GM19240 (cell line): ENCODE results near the gene IL4.
A peak's percentile ranks its signal among the peaks of the same experiment; 100 is the strongest.

Source experiments
- DNase-seq: peaks from one replicate; pipeline ENCODE4 v3.0.0; 2011; ENCODE audit warnings: low spot score; ENCODE audit not compliant: insufficient read length

The IL4 gene

DNA sequence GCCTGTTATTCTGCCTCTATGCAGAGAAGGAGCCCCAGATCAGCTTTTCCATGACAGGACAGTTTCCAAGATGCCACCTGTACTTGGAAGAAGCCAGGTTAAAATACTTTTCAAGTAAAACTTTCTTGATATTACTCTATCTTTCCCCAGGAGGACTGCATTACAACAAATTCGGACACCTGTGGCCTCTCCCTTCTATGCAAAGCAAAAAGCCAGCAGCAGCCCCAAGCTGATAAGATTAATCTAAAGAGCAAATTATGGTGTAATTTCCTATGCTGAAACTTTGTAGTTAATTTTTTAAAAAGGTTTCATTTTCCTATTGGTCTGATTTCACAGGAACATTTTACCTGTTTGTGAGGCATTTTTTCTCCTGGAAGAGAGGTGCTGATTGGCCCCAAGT, 301 bp upstream of the IL4 start:
- no peak for DNase-seq

DNA sequence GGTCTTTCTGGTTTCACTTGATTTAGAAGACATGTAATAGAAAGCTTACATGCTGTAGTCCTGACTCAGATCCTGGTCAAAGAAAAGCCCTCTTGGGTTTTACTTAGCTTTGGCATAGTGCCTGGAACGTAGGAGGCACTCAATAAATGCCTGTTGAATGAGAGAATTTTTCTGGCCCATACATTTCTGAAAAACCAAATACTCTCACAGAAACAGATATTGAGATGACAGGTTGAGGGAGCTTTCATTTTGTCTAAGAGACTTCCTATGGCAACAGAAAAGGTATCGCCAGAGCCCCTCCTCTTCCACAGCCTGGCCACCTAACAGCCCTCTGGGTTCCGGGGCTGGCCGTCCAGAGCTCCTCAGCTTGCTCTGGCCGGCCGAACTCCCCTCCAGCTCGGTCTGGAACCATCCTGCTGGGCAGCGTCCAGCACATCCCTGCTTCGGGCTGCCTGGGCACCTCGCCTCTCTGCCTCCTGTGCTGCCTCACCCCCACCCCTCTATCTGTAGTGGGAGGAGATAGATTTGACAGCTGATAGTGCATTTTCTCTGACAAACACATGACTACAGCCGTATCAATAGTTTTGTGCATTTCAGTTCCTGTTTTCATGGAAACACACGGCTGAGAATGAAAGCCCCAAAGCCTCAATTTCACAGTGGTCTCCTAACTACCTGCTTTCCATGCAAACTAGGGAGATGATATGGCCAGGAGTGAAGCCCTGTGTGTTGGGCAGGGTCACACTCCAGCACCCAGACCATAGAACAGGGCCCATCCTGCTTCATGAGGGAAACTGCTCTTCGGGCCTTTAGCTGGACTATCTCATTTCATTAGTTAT, 1.1 kb downstream of the IL4 start:
- peak; percentile 69 for DNase-seq

GRCh38 chr5:132675936-132676689, 2.3 kb downstream of the IL4 start:
- DNase-seq = no peak

GRCh38 chr5:132677191-132677590, 3.4 kb downstream of the IL4 start:
- no peak for DNase-seq

DNA sequence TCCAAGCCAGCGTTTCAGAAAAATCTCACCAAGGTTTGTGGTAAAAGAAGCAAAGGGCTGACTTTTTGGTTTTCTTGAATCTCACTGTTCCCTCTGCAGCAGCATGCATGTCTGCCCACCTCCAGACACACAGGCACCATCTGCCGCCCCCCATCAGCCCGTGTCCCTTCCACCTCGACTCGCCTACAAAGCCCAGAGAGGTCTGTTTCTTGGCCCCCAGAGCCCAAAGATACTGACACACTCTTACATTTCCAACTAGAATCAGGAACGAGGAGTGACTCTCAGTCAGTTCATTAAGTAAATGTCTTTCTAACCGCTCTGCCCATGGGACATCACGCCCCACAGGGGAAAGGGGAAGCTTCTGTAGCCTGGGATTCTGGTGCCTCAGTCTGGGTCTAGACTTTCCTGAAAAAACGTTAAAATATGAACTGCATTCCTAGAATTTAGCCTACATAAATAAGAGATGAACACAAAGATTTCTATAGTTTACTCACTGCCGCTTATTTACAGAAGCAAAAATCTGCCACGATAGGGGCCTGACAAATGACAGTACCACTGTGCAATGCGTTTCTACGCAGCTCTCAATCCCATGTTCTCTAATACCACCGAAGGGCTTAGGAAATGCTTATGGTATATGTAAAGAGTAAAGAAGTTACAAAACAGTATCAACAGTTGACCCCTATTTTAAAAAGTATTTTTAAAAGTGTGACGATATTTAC, 4.1 kb downstream of the IL4 start:
- DNase-seq = no peak

- DNase-seq = no peak
These were observed 4.9 kb downstream of the IL4 start for GRCh38 chr5:132678735-132679134.

DNA sequence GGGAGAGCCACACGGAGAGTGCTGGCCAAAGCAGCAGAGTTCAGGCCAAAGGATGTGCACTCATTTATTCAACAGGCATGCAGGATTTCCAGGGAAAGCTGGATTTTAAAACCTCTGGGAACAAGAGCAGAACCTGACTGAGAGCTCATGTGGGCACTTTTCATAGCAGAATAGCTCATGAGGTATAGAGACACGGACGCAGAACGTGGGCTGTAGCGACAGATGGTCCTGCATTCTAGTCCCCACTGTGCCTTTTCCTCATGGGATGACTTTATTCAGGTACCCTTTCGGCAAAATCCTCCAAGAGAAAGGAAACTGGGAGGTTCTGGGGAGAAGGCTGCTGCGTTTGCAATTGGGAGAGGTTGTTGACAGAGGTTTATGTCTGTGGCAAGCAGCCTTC, 5.4 kb downstream of the IL4 start:
- DNase-seq = no peak

GRCh38 chr5:132679717-132680380, 6.1 kb downstream of the IL4 start:
- no peak for DNase-seq

DNA sequence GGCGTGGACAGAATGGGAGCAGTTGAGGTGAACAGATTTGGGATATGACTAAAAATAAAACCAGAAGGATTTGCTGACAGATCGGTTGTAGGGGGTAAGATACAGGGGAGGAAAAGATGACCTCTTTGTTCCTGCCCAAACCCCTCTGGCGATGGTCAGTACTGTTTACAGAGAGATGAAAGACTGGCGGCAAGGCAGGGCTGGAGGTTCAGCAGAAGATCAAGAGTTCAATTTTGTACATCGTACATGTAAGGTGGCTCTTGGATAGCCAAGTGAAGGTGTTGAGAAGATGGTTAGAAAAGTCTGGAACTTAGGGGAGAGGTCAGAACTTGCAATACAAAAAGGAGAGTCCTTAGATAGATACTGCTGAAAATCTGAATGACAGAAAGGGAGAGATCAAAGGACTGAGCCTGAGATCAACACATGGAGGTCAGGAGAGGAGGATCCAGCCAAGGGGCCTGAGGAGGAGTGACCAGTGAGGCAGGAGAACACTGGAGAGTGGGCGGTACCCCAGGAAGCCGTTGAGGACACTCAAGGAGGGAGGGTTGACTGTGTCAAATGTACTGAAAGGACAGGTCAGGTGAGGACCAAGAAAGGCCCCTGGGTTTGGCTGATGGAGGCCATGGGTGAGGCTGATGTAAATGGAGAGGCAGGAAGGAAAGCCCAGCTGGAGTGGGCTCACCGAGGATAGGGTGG, 7.1 kb downstream of the IL4 start:
- DNase-seq = no peak

GRCh38 chr5:132681476-132681831, 7.7 kb downstream of the IL4 start:
- no peak for DNase-seq

- no peak for DNase-seq
These were observed 8.2 kb downstream of the IL4 start for GRCh38 chr5:132681983-132682382.

DNA sequence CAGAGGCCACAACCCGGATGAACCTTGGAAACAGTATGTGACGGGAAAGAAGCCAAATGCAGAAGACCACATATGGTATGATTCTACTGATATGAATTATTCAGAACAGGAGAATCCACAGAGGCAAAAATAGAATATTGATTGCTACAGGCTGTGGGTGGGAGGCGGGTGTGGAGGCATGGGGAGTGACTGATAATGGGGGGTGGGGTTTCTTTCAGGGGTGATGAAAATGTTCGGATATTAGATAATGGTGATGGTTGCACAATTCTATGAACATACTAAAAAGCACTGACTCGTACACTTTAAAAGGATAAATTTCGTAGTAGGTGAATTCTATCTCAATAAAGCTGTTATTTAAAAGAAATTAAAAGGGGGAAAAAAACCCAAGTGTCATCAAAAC, 10.7 kb downstream of the IL4 start:
- DNase-seq = no peak

DNA sequence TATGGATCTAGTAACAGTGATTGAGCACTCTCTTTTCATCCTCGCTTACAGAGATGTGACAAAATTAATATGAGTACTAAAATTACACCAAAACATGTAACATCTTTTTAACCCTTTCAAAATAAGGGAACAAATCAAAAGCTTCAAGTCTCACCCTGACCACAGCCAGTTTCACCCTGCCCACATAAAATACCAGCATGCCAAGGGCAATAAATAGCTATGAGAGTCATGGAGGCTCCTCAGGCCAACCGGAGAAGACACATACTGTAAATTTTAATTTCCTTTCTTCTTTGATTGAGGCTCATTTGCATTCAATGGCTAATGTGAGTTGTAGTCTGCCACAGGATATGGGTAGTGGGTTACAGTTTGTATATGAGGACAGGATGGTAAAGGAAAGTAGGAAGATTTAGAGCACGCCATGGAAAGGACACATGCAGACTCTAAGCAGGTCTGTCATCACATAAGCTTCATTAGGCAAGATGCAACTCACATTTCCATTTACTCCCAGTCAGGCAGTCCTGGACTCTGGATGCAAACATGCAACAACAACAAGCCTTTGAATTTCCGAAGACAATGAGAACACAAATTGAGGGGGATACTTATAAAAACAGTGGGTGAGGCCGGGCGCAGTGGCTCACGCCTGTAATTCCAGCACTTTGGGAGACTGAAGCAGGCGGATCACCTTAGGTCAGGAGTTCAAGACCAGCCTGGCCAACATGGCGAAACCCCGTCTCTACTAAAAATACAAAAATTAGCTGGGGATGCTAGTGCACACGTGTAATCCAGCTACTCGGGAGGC, 11.3 kb downstream of the IL4 start:
- no peak for DNase-seq

DNA sequence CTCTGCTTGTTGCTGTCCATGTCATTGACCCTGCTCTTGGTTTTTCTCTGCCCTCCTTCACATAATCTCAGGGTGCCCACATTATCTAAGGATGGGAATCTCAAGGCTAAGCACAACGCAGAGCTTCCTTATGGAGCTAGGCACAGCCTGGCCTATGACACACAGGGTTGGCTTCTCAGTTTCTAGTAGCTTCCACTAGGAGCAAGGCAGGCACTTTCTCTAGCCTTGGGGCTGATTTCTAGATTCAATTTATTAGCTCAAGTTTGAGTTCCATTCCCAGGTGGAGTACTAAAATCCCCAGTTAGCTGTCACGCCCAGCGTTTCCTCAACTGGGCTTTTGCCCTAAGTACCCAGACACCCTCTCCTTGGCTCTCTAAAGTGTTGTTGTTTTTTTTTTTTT, 12.4 kb downstream of the IL4 start:
- no peak for DNase-seq

DNA sequence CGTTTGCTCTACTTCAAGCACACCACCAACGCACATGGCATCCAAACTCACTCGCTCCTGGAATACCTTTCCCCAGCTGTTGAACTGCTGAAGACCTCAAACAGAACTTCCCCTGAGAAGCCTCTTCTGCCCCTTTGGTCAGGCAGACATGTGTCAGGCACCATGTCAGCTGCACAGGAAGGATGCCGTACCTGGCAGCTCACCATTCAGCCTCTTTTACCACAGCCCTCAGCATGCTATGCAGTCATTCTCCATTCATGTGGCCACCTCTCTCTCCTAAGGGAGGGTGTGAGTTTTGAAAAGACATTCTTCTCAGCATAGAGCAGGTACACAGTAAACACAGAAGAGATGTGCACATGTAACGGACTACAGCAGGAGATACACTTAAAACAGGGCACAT, 14.2 kb downstream of the IL4 start:
- no peak for DNase-seq

DNA sequence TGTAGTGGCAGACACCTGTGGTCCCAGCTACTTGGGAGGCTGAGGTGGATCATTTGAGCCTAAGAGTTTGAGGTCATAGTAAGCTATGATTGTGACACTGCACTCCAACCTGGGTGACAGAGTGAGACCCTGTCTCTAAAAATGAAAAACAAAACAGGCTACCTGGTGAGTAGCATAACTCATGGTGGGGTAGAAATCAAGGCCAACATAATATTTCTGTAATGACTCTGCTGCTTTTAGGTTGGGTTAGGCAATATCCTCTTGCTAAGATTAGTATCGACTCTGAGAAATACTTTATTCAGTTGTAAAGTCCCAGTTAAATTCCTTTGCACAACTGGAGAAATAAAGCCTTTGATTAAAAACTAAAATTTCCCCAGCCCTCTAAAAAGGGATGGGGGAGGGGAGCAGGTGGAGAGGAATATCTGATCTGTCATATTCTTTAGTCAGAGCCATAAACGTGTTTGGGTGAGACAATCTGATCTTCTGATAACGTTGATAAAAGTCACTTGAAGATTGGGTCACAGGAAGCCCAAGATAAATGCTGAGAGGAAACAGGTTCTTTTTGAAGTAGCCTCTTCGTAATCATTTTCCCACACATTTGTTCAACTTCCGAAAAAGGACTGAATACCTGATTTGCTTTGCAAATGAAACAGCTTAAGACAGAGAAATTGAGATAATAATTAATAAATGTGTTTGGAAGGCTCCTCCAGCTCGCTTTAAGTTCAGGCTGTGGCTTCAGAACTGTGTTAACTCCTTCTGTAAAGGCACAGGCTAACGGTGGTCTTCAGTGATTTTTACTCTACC, 14.9 kb downstream of the IL4 start:
- no peak for DNase-seq

GRCh38 chr5:132689513-132689912, 15.7 kb downstream of the IL4 start:
- no peak for DNase-seq

DNA sequence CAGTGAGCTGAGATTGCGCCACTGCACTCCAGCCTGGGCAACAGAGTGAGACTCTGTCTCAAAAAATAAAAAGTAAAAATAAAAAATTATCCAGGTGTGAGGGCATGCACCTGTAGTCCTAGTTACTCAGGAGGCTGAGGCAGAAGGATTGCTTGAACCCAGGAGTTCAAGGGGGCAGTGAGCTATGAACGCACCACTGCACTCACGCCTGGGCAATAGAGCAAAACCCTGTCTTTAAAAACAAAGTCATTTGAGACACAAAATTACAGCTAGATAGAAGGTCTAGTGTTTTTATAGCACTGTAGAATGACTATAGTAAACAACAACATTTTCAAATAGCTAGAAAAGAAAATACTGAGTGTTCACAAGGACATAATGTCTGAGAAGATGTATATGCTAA, 16.4 kb downstream of the IL4 start:
- no peak for DNase-seq
